ENCODE results near the gene RNF26. TPM values are rescaled to one million over a fixed set of nuclear protein-coding genes. Genes with fewer than 3 reads are reported as not detected.

Gene RNF26
- total and polyA plus RNA-seq, 2 donors (not counting 3 experiments of a cell fraction or from before 2014, with no cell fraction given) = 40.1 to 43.8 TPM

DNA sequence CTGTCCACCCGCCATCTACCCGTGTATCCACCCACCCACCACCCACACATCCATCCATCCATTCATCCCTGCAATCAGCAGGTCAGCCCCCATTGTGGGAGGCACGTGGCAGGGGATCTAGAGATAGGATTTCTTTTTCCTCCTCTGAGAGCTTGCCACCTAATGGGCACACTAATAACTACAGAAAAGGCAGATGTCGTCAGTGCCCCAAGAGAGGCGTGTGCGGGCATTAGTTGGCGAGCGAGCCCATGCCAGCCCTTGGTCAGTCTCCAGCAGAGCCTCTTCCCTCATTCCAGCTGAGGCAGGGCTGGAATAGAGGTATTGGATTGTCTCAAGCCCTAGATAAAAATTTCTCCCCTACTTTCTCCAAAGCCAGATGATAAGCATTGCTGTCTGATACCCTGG lies 37.5 kb downstream of the RNF26 start:
- Histone ChIP-seq H3K27ac (ENCODE audit: insufficient read depth, low read depth, low read length) (no peak overlapping the region), H3K36me3 (ENCODE audit: control insufficient read depth in 2 of 2, extremely low read depth in 1 of 2, insufficient read depth in 2 of 2, low read length in 2 of 2) (no peaks in the 10 kb centered on the region), H3K27me3 (ENCODE audit: control insufficient read depth in 2 of 2, insufficient read depth in 2 of 2, low read length in 2 of 2) (peaks cover 0 to 2% of the 10 kb centered on the region in 2 experiments), H3K9ac (replicated peaks; ENCODE audit: extremely low read depth, insufficient read depth, low read length) (no peak overlapping the region), H2AFZ (ENCODE audit: low read depth, low read length) (no peak overlapping the region), H3K79me2 (ENCODE audit: control insufficient read depth, insufficient read depth, low read length) (no peaks in the 10 kb centered on the region), H3K4me2 (ENCODE audit: insufficient read depth, low read length) (no peak overlapping the region), H3K4me1 (ENCODE audit: control insufficient read depth, extremely low read depth, insufficient read depth, low read length) (no peaks in the 10 kb centered on the region), H4K20me1 (replicated peaks; ENCODE audit: control insufficient read depth, extremely low read depth, insufficient read depth, low read length) (no peaks in the 10 kb centered on the region), H3K9me3 (replicated peaks; ENCODE audit: control insufficient read depth, insufficient read depth, low read length) (no peaks in the 10 kb centered on the region), H3K9me1 (replicated peaks; ENCODE audit: control insufficient read depth, extremely low read depth, insufficient read depth, low read length) (no peaks in the 10 kb centered on the region), H3K4me3 (replicated peaks in 1 of 3; ENCODE audit: insufficient read depth in 1 of 3, low read depth in 1 of 3, low read length in 3 of 3) (no peak overlapping the region)
- CTCF ChIA-PET = interaction anchor here (1.0 to 11.7 kb wide), 6 partner anchors 9 to 103 kb away, joined by 3 to 154 read pairs (median 12); partner anchors contain the start of genes C1QTNF5 and USP2
- BruUV-seq (replicated peaks) = no TSS peak
- intact Hi-C loops (cut with micrococcal nuclease) (loop anchor here (5.0 kb wide), 1 partner anchor 164 kb away; the partner anchor contains the start of gene CBL), dilution Hi-C loops (cut with MboI; ENCODE audit: extremely low pct_ligation_motif_present, low sequenced_read_pairs) (no loop called here)
- FAIRE-seq (no peak), DNase-seq (ENCODE audit: low read depth, low spot score) (peak; percentile 50)
- TF ChIP-seq, protein P1, sequence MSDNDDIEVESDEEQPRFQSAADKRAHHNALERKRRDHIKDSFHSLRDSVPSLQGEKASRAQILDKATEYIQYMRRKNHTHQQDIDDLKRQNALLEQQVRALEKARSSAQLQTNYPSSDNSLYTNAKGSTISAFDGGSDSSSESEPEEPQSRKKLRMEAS (IDR thresholded peaks at IDR 0.05; ENCODE audit: insufficient read depth, insufficient read length) = no peak
- no peak for TF ChIP-seq GATA2 (IDR thresholded peaks at IDR 0.05; ENCODE audit: insufficient read depth, insufficient read length, low read depth, low read length)
- TF ChIP-seq POLR2AphosphoS5 (IDR thresholded peaks at IDR 0.05; ENCODE audit: insufficient read depth, low read depth, low read length) = no peak
- TF ChIP-seq, protein P2, sequence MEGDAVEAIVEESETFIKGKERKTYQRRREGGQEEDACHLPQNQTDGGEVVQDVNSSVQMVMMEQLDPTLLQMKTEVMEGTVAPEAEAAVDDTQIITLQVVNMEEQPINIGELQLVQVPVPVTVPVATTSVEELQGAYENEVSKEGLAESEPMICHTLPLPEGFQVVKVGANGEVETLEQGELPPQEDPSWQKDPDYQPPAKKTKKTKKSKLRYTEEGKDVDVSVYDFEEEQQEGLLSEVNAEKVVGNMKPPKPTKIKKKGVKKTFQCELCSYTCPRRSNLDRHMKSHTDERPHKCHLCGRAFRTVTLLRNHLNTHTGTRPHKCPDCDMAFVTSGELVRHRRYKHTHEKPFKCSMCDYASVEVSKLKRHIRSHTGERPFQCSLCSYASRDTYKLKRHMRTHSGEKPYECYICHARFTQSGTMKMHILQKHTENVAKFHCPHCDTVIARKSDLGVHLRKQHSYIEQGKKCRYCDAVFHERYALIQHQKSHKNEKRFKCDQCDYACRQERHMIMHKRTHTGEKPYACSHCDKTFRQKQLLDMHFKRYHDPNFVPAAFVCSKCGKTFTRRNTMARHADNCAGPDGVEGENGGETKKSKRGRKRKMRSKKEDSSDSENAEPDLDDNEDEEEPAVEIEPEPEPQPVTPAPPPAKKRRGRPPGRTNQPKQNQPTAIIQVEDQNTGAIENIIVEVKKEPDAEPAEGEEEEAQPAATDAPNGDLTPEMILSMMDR (IDR thresholded peaks at IDR 0.05; ENCODE audit: extremely low read depth in 1 of 2, insufficient read depth in 1 of 2, low read depth in 1 of 2, low read length in 2 of 2) = peak in 1 of 2 donors; percentile 38
- no peak for TF ChIP-seq JUN (IDR thresholded peaks at IDR 0.05; ENCODE audit: borderline replicate concordance, insufficient read depth, insufficient read length, low read depth)
- TF ChIP-seq EZH2 (IDR thresholded peaks at IDR 0.05; ENCODE audit: borderline replicate concordance, low read depth, low read length, severe bottlenecking) = no peak
- POLR2A ChIA-PET = no interaction called here
